HUES6 (cell line): ENCODE data around the gene HCRTR2.
"Not testable (repeated sequence)": the region's sequence is repeated elsewhere in the genome, so short reads cannot be mapped to it uniquely, and the experiment has no call there.

Experiments
- H3K27ac ChIP-seq: 2 replicates; pipeline ENCODE4 v1.7.0; 2013; ENCODE audit warnings: low read depth, mild to moderate bottlenecking, low read length, inconsistent platforms
- H3K27me3 ChIP-seq: 2 replicates; pipeline ENCODE4 v1.6.1; 2013; ENCODE audit warnings: low read length; ENCODE audit not compliant: control insufficient read depth, insufficient read depth
- H3K36me3 ChIP-seq: 2 replicates; pipeline ENCODE4 v1.6.1; 2013; ENCODE audit warnings: low read length; ENCODE audit not compliant: control insufficient read depth, insufficient read depth
- H3K4me1 ChIP-seq: 2 replicates; pipeline ENCODE4 v1.6.1; 2013; ENCODE audit warnings: low read length; ENCODE audit not compliant: control insufficient read depth, insufficient read depth
- H3K4me3 ChIP-seq: 2 replicates; pipeline ENCODE4 v1.5.1; 2013; ENCODE audit warnings: low read depth, low read length
- H3K9ac ChIP-seq: one replicate; pipeline ENCODE4 v1.6.1; 2013; ENCODE audit warnings: mild to moderate bottlenecking, low read length
- H3K9me3 ChIP-seq: 2 replicates; pipeline ENCODE4 v1.6.1; 2013; ENCODE audit warnings: low read depth, low read length; ENCODE audit not compliant: control insufficient read depth, insufficient read depth

The HCRTR2 gene

GRCh38 chr6:55174211-55175026 lies at the start of gene HCRTR2:
HCRTR2 (plus strand) TSS chr6:55174515; CDS start chr6:55174588, 73 bp downstream.
- Histone ChIP-seq H3K27ac (no peak within 1 kb of the TSS), H3K9me3 (no peaks in the 10 kb centered on the region), H3K4me3 (peak within 1 kb of the TSS; percentile 74), H3K36me3 (no peaks in the 10 kb centered on the region), H3K4me1 (peaks cover 6% of the 10 kb centered on the region), H3K27me3 (peaks cover 39% of the 10 kb centered on the region), H3K9ac (no peak within 1 kb of the TSS)

- H3K27me3 ChIP-seq = no peaks in the 10 kb centered on the region
- H3K9ac ChIP-seq = no peak overlapping the region
- no peaks in the 10 kb centered on the region for H3K36me3 ChIP-seq
- no peak overlapping the region for H3K27ac ChIP-seq
- H3K4me3 ChIP-seq = no peak overlapping the region
- H3K9me3 ChIP-seq = no peaks in the 10 kb centered on the region
- no peaks in the 10 kb centered on the region; the same call in 1 of the 2 replicates for H3K4me1 ChIP-seq
Observed at GRCh38 chr6:55130806-55131324, 43.5 kb upstream of the HCRTR2 start.

- no peaks in the 10 kb centered on the region for H3K9me3 ChIP-seq
- H3K9ac ChIP-seq = no peak overlapping the region
- no peak overlapping the region for H3K27ac ChIP-seq
- no peaks in the 10 kb centered on the region for H3K27me3 ChIP-seq
- H3K36me3 ChIP-seq = no peaks in the 10 kb centered on the region
- no peak overlapping the region for H3K4me3 ChIP-seq
- H3K4me1 ChIP-seq = no peaks in the 10 kb centered on the region; the same call in 1 of the 2 replicates
Observed at GRCh38 chr6:55131616-55132015, 42.7 kb upstream of the HCRTR2 start.

- Histone ChIP-seq H3K9me3 (no peaks in the 10 kb centered on the region), H3K27me3 (no peaks in the 10 kb centered on the region), H3K4me1 (no peaks in the 10 kb centered on the region), H3K27ac (no peak overlapping the region), H3K9ac (no peak overlapping the region), H3K36me3 (no peaks in the 10 kb centered on the region), H3K4me3 (no peak overlapping the region)
Observed at GRCh38 chr6:55136916-55137315, 37.4 kb upstream of the HCRTR2 start.

GRCh38 chr6:55137929-55138693 lies 36.2 kb upstream of the HCRTR2 start:
- no peaks in the 10 kb centered on the region for H3K4me1 ChIP-seq
- H3K9me3 ChIP-seq = no peaks in the 10 kb centered on the region
- H3K9ac ChIP-seq = no peak overlapping the region
- no peaks in the 10 kb centered on the region for H3K36me3 ChIP-seq
- no peak overlapping the region for H3K4me3 ChIP-seq
- no peaks in the 10 kb centered on the region for H3K27me3 ChIP-seq
- no peak overlapping the region for H3K27ac ChIP-seq

GRCh38 chr6:55141611-55142010 lies 32.7 kb upstream of the HCRTR2 start:
- H3K4me3 ChIP-seq = no peak overlapping the region
- H3K36me3 ChIP-seq = no peaks in the 10 kb centered on the region
- no peak overlapping the region for H3K27ac ChIP-seq
- no peaks in the 10 kb centered on the region for H3K9me3 ChIP-seq
- no peaks in the 10 kb centered on the region for H3K4me1 ChIP-seq
- H3K9ac ChIP-seq = no peak overlapping the region
- H3K27me3 ChIP-seq = no peaks in the 10 kb centered on the region

- Histone ChIP-seq H3K4me1 (no peaks in the 10 kb centered on the region), H3K4me3 (no peak overlapping the region), H3K36me3 (no peaks in the 10 kb centered on the region), H3K9ac (no peak overlapping the region), H3K27me3 (no peaks in the 10 kb centered on the region), H3K9me3 (no peaks in the 10 kb centered on the region), H3K27ac (no peak overlapping the region)
Observed at GRCh38 chr6:55142610-55143009, 31.7 kb upstream of the HCRTR2 start.

- Histone ChIP-seq H3K9ac (no peak overlapping the region), H3K36me3 (no peaks in the 10 kb centered on the region), H3K4me1 (no peaks in the 10 kb centered on the region), H3K4me3 (no peak overlapping the region), H3K9me3 (peaks cover 6% of the 10 kb centered on the region), H3K27me3 (no peaks in the 10 kb centered on the region), H3K27ac (no peak overlapping the region)
Observed at GRCh38 chr6:55153284-55153683, 21.0 kb upstream of the HCRTR2 start.

GRCh38 chr6:55158784-55159183 lies 15.5 kb upstream of the HCRTR2 start:
- not testable (repeated sequence) for H3K27me3 ChIP-seq, H3K27ac ChIP-seq, H3K4me1 ChIP-seq, H3K9me3 ChIP-seq, H3K4me3 ChIP-seq, H3K9ac ChIP-seq, H3K36me3 ChIP-seq

- no peaks in the 10 kb centered on the region for H3K9me3 ChIP-seq
- H3K27ac ChIP-seq = no peak overlapping the region
- no peak overlapping the region for H3K4me3 ChIP-seq
- H3K4me1 ChIP-seq = no peaks in the 10 kb centered on the region
- H3K27me3 ChIP-seq = peaks cover 2% of the 10 kb centered on the region
- no peak overlapping the region for H3K9ac ChIP-seq
- H3K36me3 ChIP-seq = no peaks in the 10 kb centered on the region
Observed at GRCh38 chr6:55167860-55168259, 6.5 kb upstream of the HCRTR2 start.
